GM19239 (cell line): ENCODE data around the gene ZNF396.
A peak's percentile ranks its signal among the peaks of the same experiment; 100 is the strongest.

Source experiments
- DNase-seq: peaks from one replicate; pipeline ENCODE4 v3.0.0; 2011; ENCODE audit warnings: low spot score; ENCODE audit not compliant: insufficient read length
- FAIRE-seq: peaks from 2 replicates; lab custom pipeline; 2011; peaks lifted over from hg19 to GRCh38; lab: Jason Lieb, UNC

The ZNF396 gene

GRCh38 chr18:35376742-35377695 lies at the start of gene ZNF396:
Gene ZNF396, minus strand, starts transcription at chr18:35377337. Its CDS starts 3,045 bp downstream, at chr18:35374292.
- DNase-seq: peak; percentile 63

GRCh38 chr18:35426786-35427185 lies 49.6 kb upstream of the ZNF396 start:
- DNase-seq: no peak
- no peak for FAIRE-seq

More at GRCh38 chr18:35376742-35377695, at the start of gene ZNF396:
- peak; percentile 78 for FAIRE-seq

- FAIRE-seq (no peak), DNase-seq (no peak)
Measured at GRCh38 chr18:35424356-35424755, 47.2 kb upstream of the ZNF396 start.

GRCh38 chr18:35422237-35422636 lies 45.1 kb upstream of the ZNF396 start:
- FAIRE-seq: no peak
- no peak for DNase-seq

- no peak for FAIRE-seq
- DNase-seq: no peak
Measured at GRCh38 chr18:35418610-35419009, 41.5 kb upstream of the ZNF396 start.

GRCh38 chr18:35417223-35417622 lies 40.1 kb upstream of the ZNF396 start:
- no peak for FAIRE-seq

DNA sequence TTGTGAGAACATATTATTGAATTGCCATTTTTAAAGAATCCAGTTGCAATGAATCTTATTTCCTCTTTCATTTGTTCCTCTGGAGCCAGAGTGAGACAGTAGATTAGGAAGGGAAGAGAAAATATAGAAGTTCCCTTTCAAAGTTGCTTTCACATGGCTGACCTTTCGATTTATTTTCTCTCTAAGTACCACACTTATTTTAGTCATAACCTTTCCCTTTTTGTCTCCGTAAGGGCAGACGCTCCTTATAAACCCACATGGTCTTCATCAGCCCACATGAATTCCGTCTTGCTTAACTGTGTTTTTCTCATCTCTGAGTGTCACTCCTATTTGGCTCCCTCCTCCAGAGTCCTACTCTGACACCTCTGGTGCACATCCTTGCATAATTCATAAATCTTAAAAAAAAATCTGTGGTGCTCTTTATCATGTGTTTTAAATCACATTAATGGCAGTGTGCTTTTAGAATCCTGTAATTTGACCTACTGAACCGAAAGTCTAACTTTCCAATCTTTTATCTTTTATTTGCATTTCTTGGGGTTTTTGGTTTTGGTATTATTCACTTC lies 38.5 kb upstream of the ZNF396 start:
- FAIRE-seq (peak; percentile 77), DNase-seq (no peak)

More at GRCh38 chr18:35417223-35417622, 40.1 kb upstream of the ZNF396 start:
- no peak for DNase-seq

DNA sequence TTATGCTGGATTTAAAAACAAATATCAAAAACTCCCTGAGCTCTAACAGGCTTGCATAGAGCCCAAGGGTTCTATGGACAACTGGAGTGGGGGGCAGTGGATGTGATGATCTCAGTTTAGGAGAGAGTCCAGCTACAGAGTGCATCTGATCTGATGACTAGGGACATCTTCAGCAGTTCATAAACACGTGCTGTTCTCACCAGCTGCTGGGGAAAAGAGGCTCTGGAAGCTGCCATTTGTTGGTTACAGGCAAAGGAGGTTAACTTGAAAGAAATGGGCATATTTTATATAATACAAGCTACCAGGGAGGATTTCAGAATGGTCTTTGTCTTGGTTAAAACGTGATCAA lies 36.0 kb upstream of the ZNF396 start:
- DNase-seq (no peak), FAIRE-seq (no peak)

- DNase-seq: no peak
- FAIRE-seq: no peak
Measured at GRCh38 chr18:35411625-35412351, 34.7 kb upstream of the ZNF396 start.

DNA sequence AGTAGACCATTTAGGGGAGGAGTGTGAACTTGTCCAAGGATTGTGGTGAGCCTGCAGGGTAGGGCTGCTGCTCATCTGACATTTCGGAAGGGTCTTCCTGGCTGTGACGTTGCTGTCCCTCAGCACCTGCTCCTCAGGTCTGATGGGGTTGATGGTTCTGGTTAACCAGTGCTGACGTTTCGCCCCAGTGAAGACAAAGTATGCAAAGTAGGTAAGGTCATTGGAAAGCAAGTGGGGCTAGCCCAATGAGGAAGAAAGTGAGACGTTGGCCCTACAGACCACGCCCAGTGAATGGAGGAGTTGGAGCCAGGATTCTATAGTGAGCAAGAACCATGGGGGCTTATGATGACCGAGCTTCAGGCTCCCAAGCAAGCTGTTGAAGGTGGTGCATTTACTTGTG lies 33.4 kb upstream of the ZNF396 start:
- DNase-seq (no peak), FAIRE-seq (peak; percentile 73)

- DNase-seq (no peak), FAIRE-seq (no peak)
Measured at GRCh38 chr18:35409911-35410310, 32.8 kb upstream of the ZNF396 start.

- no peak for DNase-seq
- no peak for FAIRE-seq
Measured at GRCh38 chr18:35408843-35409261, 31.7 kb upstream of the ZNF396 start.

- FAIRE-seq: peak; percentile 94
Measured at GRCh38 chr18:35407871-35408481, 30.8 kb upstream of the ZNF396 start.

GRCh38 chr18:35406666-35407065 lies 29.5 kb upstream of the ZNF396 start:
- DNase-seq (no peak), FAIRE-seq (no peak)

More at GRCh38 chr18:35407871-35408481, 30.8 kb upstream of the ZNF396 start:
- peak; percentile 34 for DNase-seq

GRCh38 chr18:35397976-35398375 lies 20.8 kb upstream of the ZNF396 start:
- DNase-seq (no peak), FAIRE-seq (no peak)

DNA sequence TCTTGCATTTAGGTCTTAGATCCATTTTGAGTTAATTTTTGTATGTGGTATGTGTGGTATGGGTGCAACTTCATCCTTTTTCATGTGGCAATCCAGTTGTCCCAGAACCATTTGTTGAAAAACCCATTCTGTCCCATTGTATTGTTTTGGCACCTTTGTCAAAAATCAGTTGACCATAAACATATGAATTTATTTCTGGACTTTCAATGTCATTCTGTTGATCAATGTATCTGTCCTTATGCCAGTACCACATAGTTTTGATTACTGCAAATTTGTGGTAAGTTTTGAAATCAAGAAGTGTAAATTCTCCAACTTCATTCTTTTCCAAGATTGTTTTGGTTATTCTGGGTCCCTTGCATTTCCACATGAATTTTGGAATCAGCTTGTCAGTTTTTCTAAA lies 16.6 kb upstream of the ZNF396 start:
- FAIRE-seq (no peak), DNase-seq (no peak)

GRCh38 chr18:35392375-35392774 lies 15.2 kb upstream of the ZNF396 start:
- no peak for DNase-seq
- no peak for FAIRE-seq

GRCh38 chr18:35390951-35391700 lies 14.0 kb upstream of the ZNF396 start:
- DNase-seq: no peak
- FAIRE-seq: no peak

DNA sequence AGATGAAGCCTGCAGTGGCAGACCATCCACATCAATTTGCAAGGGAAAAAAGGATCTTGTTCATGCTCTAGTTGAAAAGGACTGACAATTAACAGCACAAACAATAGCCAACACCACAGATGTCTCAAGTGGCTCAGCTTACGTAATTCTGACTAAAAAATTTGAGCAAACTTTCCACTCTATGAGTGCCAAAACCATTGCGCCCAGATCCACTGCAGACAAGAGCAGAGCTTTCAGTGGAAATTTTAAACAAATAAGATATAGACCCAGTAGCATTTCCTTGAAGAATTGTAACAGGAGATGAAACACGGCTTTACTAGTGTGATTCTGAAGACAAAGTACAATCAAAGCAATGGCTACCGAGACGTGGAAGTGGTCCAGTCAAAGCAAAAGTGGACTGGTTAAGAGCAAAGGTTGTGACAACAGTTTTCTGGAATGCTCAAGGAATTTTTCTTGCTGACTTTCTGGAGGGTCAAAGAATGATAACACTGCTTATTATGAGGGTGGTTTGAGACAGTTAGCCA lies 12.0 kb upstream of the ZNF396 start:
- FAIRE-seq (no peak), DNase-seq (no peak)
